Superior temporal gyrus (tissue), 1 donor: ENCODE results near the gene LEF1.

Source experiments
- DNase-seq: peaks from one replicate; pipeline ENCODE4 v3.0.0-alpha.2; 2016; ENCODE audit errors: extremely low spot score

The LEF1 gene

DNA sequence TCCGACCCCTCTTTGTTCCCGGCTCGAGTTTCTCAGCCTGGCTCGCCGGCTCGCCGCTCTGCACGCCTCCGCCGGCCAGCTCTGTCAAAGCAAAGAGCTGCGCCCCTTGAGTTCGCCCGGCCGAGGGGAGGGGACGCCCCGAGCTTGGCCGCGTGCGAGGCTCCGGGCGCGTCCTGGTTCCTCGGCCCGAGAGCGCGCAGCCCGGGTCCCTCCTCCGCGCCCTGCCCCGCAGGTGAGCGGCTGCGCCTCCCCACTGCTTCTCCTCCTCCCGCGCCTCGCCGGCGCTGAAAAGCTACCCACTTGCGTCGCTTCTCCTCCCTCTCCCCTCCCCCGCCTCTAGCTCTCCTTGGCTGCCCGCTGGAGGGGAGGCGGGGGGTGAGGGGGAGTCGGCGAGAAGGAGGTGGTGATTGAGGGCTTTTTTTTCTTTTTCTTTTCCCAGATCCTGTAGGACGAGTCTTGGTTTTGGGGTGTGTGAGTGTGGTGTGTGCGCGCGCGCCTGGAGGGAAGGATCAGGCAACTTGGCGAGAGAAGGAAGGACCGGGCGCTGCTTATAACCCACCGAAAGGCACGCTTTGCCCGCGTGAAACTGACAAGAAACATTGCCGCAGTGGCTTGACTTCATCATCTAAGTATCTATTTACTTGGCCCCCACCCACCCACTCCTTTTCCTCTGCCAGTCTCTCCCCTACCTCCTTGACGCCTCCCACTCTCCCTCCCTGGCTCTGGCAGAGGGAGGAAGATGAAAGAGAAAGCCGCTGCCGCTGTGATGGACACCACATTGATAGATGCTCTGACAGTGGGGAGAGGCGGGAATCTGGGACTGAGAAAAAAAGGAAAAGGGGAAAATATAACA, at the start of gene LEF1:
Gene LEF1 (minus strand): TSS at position 262 of the 853 bp plus-strand sequence. CDS start 1,165 bp downstream, outside the sequence.
- no peak for DNase-seq

DNA sequence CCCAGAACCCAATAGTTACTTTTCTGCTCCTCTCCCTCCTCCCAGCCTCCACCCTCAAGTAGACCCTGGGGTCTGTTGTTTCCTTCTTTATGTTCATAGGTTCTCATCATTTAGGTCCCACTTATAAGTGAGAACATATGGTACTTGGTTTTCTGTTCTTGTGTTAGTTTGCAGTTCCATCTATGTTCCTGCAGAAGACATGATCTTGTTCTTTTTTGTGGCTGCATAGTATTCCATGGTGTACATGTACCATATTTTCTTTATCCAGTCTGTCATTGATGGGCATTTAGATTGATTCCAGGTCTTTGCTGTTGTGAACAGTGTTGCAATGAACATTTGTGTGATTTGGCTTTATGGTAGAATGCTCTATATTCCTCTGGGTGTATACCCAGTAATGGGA, 47.8 kb upstream of the LEF1 start:
- DNase-seq: no peak

DNA sequence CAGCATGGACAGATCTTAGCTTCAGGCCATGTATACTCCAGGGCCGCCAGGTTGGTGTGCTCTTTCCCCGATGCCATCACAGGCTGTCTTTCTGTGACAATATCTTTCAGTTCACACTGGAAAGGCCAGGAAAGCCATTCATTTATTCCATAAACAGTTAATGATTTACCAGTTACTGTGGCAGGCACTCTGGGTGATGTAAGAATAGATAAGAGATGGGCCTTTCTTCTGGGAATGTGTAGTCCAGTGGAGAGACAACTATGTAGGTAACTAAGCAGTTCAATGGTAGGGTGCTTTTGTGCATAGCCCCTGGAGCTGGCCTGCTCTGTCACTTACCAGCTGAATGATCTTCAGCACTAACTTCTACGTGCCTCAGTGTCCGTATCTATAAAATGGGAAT, 46.3 kb upstream of the LEF1 start:
- no peak for DNase-seq

DNA sequence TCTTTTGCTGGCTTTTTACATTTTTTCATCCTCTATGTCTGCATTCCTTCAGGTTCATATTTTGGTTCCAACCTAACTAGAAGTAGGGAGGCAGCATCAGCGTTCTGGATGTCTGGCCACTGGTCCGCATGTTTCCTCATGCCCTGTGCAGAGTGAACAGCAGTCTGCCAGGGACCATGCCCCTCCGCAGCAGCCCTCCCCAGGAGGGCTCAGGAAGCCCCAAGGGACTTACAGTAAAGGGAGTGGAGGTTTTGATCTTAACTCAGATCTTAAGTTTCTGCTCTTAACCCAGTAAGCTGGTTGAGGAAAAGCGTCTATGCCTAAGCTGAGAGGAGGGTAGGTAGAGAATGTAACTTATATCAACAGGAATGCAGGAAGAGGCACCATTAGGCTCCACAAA, 45.0 kb upstream of the LEF1 start:
- no peak for DNase-seq

DNA sequence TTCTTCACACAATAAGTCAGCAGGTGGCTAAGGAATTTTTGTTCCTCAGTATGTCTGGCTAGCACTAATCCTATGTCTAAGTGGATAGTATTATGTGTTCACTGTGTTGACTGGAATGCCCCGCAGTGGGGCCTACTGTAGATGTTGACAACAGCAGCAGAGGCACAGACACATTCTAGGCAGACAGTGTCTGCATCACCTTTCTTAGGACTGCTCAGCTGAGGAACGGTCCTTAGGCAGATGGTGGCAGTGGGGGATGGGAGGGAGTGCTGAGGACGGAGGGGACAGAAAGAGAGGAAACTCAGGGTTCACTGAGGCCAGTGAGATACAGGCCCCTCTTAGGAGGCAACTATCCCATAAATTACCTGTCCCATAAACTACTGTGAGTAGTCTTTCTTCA, 44.6 kb upstream of the LEF1 start:
- DNase-seq: no peak

DNA sequence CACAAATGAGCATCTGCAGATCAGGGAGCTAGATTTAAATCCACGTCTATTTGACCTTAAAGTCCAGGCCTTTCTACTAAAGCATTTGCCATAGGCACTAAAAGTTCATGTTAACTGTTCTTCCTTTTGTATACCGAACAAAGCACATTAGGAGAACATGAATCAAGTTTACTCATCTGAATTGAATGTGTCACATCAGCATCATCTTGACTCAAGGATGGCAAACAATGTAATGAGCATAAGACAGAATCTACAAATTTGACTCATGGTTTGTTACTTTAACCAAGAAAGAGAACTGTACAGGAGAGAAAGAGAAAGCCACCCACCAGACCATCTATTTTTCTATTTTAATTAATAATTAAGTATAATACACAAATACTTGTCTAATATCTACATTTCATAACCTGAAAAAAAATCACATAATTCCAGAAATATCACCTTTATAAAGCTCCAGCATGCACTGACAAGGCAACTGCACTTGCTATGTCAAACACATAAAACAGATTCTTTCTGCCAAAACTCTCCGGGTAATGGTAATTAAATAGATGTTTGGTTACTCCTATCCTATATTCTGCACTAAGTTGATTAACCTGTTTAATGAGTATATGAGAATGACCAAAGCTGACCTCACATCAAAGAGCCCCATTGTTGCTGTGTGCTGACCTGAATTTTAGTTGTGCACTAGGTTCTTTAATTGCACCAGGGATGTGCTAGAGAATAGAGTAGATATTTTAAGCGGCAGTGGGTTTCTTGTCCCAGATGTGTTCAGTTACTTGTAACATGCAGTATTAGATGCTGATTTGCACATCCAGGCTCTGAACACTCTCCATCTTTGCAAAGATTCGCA, 42.5 kb upstream of the LEF1 start:
- DNase-seq: no peak

DNA sequence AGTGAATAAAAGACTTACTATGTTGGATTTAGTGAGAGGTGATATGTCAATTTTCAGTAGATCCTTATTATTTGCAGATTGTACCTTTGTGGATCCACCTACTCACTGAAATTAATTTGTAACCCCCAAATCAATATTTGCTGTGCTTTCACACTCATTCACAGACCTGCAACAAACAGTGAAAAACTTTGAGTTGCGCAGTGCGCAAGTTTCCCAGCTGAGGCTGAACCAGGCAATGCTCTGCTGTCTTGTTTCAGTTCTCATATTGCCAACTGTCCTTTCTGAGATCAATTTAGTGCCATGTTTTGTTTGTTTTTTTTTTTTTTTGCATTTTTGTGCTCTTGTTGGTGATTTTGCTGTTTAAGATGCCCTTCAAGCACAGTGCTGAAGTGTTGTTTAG, 40.8 kb upstream of the LEF1 start:
- no peak for DNase-seq

DNA sequence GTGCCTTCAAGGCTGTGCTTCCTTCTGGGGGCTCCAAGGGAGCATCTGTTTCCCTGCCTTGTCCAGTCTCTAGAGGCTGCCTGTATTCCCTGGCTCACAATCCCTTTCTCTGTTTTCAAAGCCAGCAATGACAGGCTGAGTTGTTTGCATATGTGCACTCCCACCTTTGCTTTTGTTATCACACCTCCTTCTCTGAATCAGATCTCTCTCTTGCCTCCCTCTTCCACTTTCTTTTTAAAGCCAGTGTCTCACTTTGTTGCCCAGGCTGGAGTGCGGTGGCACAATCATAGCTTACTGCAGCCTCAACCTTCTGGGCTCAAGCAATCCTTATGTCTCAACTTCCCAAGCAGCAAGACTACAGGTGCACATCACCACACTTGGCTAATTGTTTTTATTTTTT, 37.1 kb upstream of the LEF1 start:
- DNase-seq: no peak

DNA sequence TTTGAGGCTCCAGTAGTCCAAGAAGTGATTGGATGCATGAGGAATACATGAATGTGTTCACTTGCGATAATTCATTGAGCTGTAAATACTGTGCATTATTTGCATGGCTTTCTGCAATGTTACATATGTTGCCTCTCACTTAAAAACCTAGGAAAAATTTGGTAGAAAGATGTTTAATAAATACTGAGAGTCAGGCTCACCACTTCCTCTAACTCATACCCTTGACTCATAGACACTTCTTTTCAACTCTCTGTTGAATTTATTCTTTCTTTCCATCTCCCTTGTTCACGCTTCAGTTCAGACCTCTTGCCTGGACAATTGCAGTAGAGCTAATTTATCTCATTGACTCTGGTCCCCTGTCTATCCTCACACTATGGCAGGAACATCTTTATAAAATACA, 35.8 kb upstream of the LEF1 start:
- no peak for DNase-seq

DNA sequence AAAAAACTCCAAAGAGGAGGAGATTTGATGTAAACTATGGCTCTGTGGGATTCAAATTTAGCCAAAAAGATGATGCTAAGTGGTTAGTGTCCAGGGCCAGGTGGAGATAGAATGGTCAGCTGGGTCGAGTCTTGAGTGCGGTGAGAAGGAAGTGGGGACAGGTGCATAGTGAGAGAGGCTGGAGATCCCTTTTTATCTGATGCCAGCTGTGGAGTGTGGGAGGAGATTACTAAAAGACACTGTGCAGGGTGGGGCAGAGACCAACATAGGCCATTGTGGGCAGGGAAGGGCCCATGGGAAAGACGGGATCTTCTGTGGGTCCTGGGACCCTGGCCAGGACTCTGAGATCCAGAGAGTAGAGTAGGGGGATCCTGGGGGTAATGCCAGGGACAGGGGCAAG, 34.6 kb upstream of the LEF1 start:
- no peak for DNase-seq

DNA sequence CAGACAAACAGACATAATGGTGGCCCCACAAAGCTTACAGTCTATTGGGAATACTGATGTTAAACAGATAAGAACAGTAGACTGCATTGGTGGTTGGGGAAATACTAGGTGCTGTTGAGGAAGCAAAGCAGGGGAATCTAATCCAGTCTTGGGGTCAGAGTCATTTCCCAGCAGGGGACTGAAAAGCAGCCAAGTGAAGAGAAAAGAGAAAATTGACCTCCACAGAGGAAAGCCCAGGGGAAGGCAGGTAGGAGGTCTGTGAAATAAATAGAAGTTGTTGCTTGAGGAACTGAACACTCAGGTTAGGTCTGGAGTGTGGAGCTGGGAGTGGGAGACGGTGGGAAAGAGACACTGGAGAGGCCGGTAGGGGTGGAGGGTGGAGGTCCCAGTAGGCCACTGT, 33.0 kb upstream of the LEF1 start:
- DNase-seq: no peak

DNA sequence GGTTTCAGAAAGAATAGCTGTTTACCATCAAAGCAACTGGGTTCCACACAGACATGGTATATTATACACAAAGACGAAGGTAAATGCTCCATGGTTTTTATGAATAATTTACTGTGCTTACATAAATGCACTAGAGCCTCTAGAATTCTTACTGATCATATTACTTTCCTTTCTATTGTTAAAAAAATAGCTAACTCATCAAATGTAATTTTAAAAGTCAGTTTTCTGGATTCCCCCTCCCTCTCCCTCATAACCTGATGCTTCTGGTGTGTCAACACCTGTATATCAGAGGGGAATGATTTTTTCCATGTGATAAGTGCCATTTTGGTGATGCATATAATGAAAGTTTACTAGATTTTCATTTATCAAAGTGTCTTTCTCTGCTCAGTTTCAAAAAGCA, 31.1 kb upstream of the LEF1 start:
- DNase-seq: no peak

DNA sequence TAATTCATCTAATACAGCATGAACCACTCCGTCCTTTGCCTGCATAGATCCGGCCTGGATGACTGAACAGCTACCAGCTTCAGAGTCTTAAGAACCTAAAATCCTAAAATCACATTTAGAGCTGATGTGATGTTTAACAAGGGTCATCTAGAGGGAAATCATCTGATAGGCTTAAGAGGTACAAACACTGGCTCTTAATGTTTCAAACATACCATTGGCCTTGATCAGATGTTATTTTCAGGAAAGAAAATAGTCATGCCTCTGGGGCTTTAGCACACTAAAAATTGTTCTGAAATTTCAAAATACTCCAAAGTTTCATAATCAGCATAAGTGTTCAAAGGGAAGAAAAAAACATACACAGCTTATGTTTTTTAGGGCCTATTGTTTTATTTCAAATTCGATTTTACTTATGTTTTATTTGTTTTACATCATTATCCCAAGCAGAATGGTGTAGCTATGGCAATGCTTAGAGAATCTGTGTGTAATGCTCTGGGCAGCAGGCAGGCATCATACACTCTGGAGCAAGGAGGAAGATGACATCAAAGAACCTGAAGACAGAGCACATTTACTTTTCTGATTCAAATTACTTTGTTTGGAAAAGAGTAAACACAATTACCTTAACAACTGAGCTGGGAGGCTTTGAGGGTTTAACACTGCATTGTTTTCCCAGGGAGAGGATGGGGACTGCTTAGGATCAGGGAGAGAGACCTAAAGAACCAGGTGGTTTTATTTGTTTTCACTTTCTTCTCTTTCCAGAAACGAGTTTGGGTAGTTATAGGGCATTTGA, 25.3 kb upstream of the LEF1 start:
- DNase-seq: no peak

DNA sequence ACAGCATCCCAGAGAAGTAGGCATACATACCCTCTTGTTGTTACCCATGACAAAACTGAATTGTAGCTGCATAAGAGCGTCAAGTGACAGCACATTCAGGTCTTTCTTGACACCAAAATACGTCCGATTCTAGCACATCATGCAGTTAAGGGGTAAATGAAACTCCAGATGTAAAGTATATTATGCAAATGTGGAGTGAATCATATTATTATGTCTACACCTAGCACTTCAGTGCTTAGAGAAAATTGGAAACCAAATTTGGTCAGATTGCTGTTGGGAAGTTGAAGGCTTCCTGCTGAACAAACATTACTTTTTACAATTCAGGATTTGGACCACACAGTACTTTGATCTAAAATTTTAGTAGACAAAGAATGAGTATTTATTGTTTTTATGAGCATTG, 24.2 kb upstream of the LEF1 start:
- DNase-seq: no peak

DNA sequence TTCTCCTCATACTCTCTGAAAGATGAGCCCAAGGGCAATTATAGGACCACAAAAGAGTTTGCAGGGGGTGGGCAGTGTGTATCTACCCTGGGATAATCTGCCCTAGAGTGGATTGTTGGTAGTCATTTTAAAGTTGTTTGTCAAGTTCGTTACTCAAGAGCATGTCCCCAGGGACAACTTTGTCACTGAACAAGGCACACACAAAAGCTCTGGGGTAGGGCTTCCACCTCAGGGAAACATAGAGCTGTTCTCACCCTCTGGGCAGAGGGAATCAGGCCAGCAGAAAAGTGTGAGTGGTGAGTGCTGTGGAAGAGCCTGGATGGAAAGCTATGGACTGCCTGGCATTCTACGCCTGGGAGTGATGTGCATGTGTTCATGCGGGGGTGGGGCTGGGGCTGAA, 23.3 kb upstream of the LEF1 start:
- no peak for DNase-seq

DNA sequence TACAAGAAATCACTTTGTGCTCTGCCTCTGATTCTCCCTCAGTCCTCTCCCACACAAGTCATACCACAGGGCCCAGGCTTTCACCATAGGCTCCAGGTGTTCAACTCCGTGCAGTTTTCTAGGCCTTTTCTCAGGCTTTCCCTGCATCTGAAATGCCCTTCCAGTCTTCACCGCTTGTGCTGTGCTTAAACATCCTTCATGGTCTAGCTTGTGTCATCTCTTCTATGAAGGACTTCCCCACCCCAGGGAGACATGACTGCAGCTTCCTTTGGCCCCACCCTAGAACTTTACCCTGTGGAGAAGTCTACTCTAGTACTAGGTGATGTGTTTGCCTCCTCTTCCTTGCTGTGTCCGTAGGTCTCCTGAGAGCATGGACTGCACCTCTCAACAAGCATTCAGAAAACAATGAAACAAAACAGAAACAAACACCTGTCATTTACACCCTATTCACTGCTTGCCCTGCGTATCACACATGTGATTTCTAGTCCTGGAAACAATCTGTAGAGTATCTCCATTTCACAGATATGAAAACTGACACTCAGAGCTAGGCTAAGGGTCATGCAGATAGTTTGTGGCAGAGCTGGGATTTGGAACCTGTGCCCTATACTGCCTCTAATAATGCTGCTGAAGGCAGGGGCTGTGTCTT, 22.7 kb upstream of the LEF1 start:
- DNase-seq: no peak

DNA sequence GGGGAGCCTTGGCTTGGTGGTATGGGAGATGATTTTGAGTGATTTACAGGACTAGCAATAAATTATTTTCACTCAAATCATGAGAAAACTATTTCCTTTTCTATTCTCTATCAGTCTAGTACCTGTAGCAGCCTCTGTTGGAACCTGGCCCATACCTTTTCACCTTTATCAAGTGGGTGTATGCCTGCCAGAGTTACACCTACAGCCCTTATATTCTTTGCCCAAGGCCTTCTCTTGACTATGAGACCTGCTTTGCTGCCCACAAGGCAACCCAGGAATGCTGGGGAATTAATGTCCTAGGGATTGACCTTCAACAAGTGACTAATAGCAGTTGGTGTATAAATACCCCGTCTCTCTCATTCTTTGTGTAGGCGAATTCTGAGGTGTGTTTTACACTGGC, 20.0 kb upstream of the LEF1 start:
- DNase-seq: no peak

DNA sequence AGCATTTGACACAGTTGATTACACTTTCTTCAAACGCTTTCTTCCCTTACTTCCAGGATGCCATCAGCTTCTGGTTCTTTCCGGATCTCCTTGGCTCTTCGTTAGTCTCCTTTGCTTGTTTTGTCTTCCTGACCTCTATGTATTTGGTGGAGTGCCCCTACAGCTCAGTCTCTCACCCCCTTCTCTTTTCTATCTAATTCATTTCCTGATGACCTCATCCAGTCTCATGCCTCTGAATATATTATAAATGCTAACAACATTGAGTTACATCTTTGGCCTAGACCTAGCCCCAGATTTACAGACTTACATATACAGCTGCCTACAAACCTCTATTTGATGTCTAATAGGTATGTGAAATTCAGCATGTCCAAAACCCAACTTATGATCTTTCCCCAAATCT, 16.5 kb upstream of the LEF1 start:
- DNase-seq: no peak

DNA sequence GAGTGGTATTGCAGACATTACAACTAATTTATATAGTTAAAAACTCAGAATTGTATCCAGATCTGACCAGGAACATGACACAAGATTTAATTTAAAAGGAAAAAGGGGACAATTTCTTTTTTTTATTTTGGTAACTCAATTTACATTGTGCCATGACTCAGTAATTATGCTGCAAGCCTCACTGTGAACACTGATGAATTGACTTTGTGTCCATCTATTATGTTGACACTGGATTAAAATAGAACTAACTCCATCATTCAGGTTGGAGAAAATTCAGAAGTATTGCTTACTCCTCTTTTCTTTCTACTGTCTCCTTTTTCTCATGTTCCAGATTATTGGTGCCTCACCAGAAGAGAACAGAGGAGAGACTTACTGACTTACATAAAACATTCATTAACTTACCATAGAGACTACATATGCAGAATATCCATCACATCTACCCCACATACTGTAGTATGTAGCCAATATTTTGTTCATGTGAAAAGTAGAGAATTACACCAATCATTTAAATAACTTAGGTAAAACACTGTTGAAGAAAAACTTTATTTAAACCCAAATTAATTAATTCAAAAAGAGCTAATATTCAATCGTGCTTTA, 15.8 kb upstream of the LEF1 start:
- no peak for DNase-seq

DNA sequence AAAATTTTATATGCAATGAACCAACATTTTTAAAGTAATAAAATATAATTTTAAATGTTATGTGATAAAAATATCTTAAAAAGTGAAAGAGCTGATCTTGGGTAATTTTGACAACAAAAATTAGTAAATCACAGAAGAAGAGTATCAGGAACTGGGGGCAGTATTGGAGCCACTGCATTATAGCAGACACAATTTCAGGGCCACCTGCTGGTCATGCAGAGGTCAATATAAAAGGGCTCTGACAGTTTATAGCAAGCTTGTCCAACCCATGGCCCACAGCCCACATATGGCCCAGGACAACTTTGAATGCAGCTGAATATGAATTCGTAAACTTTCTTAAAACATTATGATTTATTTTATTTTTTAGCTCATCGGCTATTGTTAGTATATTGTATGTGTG, 13.0 kb upstream of the LEF1 start:
- DNase-seq: no peak

DNA sequence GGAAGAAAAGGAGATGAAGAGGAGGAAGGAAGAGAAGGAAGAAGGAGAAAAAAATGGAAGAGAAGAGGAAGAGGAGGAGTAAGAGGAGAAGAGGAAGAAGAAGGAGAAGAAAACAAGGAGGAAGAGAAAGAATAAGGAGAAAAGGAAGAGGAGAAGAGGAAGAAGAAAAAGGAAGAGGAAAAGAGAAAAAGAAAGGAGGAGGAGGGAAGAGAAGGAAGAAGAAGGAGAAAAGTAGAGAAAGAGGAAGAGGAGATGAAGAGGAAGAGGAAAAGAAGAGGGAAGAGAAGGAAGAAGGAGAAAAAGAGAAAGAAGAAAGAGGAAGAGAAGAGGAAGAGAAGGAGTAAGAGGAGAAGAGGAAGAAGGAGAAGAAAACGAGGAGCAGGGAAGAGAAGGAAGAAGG, 11.8 kb upstream of the LEF1 start:
- DNase-seq: no peak
